Activated effector memory CD4-positive, alpha-beta T cell treated with anti-CD3 and anti-CD28 coated beads, Interleukin-2, amount 50 U/mL, for 16 hours (primary cell): ENCODE measurements around the gene RELA.
A peak's percentile ranks its signal among the peaks of the same experiment; 100 is the strongest.
"Not testable (repeated sequence)": the region's sequence is repeated elsewhere in the genome, so short reads cannot be mapped to it uniquely, and the experiment has no call there.

Experiments
- DNase-seq: peaks from one replicate; pipeline ENCODE4 v3.0.0-alpha.2; 2020

The RELA gene

GRCh38 chr11:65663639-65664200 lies 1.0 kb upstream of the RELA start:
- DNase-seq, result peak; percentile 83

- DNase-seq, result no peak
Measured at GRCh38 chr11:65662247-65662798, 393 bp downstream of the RELA start.

DNA sequence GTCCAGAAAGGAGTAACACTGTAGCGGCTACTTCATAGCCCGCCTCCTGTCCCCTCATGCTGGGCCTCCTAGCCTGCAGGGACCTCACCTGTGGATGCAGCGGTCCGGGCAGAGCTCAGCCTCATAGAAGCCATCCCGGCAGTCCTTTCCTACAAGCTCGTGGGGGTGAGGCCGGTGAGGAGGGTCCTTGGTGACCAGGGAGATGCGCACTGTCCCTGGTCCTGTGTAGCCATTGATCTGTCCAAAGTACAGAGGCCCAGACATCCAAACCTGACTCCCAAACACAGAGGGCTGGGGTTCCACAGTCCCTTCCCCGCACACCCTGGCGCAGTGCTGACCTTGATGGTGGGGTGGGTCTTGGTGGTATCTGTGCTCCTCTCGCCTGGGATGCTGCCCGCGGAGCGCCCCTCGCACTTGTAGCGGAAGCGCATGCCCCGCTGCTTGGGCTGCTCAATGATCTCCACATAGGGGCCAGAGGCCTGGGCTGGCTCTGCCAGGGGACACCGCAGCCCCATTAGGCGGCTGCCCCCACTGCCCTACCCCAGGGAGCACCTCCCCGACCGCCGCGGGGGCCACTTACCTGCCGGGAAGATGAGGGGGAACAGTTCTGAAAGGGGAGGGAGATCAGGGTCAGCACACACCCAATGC lies 993 bp downstream of the RELA start:
- DNase-seq, result peak; percentile 62

GRCh38 chr11:65660908-65661307 lies 1.8 kb downstream of the RELA start:
- DNase-seq, result not testable (repeated sequence)

- DNase-seq, result no peak
Measured at GRCh38 chr11:65660038-65660437, 2.7 kb downstream of the RELA start.

DNA sequence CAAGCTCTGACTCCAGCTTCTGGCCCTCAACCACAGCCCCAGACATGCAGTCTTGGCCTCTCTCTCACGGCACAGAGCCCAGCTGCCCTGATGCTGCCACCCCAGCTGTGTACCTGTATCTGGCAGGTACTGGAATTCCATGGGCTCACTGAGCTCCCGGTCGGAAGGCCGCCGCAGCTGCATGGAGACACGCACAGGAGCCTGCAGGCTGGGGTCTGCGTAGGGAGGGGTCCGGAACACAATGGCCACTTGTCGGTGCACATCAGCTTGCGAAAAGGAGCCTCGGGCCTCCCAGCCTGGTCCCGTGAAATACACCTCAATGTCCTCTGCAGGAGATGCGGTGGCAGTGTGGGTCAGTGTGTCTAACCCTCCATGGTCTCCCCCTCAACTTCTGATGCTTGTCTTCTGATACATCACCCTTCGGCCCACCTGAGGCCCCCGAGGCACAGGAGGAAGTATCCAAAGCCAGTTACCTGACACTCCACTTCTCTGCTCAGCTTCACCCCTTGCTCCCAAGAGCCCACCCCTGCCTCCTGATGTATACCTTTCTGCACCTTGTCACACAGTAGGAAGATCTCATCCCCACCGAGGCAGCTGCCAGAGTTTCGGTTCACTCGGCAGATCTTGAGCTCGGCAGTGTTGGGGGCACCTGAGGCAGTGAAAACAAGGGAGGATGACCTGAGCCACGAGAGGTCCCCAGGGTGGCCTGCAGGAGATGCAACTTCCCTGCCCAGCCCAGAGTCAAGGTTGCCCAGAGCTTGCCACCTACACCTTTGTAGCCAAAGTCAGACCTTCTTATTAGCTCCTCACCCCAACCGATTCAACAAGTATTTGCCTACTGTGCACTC lies 4.3 kb downstream of the RELA start:
- DNase-seq, result no peak

GRCh38 chr11:65657426-65657825 lies 5.3 kb downstream of the RELA start:
- no peak for DNase-seq

DNA sequence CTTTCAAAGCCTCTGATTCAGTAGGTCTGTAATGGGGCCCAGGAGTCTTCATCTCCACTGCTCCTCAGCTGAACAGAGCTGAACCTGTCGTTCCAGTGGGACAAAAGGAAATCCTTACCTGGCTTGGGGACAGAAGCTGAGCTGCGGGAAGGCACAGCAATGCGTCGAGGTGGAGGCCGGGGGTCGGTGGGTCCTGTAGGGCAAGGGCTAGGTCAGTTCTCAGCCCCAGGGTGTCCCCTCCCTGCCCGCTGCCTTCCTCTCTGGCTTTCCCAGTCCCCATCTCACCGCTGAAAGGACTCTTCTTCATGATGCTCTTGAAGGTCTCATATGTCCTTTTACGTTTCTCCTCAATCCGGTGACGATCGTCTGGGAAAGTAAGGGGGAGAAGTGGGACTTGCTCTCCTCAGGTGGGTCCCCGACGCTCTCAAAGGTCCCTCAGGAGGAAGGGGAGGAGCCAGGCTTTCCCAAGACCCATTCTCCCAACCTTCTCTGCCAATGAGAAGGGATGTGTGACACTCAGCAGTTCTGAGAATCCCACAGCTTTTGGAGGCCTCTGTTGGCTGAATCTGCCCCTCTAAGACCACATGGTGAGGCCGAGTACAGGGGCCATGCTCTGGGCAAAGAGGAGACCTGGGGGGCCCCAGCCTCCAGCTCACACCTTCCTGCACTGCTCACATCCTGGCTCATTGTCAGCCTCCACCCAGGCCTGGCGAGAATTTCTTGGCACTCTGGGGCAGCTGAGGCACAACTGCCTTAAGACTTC lies 7.0 kb downstream of the RELA start:
- DNase-seq, result no peak

DNA sequence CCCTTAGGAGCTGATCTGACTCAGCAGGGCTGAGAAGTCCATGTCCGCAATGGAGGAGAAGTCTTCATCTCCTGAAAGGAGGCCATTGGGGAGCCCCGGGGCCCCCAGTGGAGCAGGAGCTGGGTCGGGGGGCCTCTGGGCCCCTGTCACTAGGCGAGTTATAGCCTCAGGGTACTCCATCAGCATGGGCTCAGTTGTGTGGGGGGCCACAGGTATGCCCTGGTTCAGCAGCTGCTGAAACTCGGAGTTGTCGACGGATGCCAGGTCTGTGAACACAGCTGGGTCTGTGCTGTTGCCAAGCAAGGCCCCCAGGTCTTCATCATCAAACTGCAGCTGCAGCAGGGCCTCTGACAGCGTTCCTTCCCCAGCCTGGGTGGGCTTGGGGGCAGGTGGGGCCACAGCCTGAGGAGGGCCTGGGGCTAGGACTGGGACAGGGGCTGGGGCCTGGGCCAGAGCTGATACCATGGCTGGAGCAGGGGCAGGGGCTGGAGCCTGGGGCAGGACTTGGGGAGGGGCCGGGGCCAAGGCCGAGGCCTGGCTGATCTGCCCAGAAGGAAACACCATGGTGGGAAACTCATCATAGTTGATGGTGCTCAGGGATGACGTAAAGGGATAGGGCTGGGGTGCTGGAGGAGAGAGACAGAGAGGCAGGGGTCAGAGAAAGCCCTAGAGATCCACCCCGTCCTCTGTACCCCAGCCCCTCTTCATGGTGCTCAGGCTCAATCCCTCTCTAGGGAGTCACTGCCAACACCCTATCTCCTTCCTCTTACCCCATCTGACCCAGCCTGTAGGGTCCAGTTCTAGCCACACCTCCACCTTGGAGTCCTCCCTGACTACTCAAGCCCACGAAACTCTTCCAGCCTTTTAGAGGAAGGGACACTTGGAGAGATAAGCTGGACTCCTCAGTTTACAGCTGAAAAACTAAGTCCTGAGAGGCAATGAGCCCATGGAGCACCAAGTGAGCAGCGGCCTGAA lies 8.1 kb downstream of the RELA start:
- DNase-seq, result peak; percentile 63

- no peak for DNase-seq
Measured at GRCh38 chr11:65653229-65654225, 9.2 kb downstream of the RELA start.

GRCh38 chr11:65652511-65653228 lies 10.0 kb downstream of the RELA start:
- peak; percentile 99 for DNase-seq

GRCh38 chr11:65651589-65652510 lies 10.9 kb downstream of the RELA start:
- peak; percentile 64 for DNase-seq

- DNase-seq, result peak; percentile 61
Measured at GRCh38 chr11:65651339-65651588, 11.5 kb downstream of the RELA start.

DNA sequence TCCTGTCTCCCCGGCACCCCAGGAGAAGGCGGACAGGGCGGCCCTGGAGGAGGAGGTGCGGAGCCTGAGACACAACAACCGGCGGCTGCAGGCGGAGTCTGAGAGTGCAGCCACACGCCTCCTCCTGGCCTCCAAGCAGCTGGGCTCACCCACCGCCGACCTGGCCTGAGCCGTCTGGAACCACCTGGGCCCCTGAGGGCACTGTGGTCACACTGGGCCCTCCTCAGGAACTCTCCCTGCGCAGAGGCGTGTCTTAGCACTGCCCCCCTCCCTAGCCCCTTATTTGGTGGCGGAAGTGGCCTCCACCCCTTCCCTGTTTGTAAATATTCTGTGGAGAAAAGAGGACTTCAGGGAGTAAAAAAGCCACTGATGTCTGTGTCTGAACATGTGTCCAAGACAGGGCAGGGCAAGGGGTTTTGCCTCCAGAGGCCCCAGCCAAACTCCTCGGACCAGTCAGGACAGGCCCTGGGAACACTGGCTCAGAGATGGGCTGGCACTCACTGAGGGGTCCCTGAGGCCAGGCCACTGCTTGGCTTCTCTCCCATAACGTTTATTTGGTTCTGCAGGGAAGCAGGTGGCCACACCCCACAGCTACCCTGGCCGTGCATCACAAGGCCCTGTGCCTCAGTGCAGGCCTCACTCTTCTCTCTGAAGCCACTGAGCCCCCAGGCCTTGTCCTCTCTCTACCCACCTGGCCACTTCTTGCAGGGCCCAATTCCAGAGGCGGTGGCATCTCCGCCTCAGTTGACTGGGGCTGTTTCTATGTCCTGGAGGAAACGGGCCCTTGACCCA lies 12.0 kb downstream of the RELA start:
- DNase-seq, result peak; percentile 64

DNA sequence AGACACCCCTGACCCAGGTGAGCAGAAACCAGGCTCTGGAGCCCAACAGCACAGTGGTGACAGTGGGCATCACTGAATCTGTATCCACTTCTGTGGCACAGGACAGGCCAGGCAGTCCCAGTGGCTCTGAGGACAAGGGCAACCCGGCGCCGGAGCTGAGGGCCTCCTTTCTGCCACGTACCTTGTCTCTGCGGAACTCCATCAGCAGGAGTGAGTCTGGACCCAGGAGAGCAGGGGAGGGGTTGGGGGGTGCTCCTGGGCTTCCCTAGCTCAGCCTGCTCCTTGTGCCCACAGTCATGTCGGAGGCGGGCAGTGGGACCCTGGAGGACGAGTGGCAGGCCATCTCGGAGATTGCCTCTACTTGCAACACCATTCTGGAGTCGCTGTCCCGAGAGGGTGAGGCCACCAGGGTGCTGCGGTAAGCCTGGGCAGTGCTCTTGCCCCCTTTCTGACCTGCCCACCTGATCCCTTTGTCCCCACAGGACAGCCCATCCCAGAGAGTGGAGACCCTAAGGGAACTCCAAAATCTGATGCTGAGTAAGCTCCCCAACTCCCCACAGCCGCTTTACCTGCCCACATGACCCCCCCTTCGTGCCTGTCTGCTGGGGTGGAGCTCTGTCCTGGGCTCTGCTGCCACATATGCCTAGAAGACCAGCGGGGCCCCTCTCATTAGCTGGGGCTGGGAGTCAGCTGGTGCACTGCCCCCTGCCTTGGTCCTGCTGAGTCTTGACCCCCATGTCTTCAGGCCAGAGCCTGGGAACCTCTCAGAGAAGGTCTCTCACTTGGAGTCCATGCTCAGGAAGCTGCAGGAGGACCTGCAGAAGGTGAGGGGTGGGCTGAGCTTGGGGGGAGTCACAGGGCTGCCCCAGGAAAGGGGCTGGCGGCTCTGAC lies 12.8 kb downstream of the RELA start:
- peak; percentile 60 for DNase-seq

DNA sequence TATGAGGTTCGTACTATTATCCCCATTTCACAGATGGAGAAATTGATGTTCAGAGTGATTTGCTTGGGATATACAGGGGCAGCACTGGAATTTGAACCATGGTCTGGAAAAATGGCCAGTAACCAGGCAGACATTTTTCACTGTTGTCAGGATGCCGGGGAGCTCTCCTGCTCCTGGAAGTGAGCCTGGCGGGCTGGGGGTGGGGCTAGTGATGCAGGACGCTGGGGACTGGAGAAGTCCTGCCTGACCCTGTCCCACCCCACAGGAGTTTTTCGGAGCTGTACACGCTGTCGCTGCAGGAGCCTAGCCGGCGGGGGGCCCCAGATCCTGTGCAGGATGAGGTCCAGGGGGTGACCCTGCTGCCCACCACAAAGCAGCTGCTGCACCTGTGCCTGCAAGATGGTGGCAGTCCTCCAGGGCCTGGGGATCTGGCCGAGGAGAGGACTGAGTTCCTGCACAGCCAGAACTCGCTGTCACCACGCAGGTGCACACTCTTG lies 13.7 kb downstream of the RELA start:
- DNase-seq, result no peak
